ENCODE data around the gene PTRHD1.
A peak's percentile ranks its signal among the peaks of the same experiment; 100 is the strongest.

DNA sequence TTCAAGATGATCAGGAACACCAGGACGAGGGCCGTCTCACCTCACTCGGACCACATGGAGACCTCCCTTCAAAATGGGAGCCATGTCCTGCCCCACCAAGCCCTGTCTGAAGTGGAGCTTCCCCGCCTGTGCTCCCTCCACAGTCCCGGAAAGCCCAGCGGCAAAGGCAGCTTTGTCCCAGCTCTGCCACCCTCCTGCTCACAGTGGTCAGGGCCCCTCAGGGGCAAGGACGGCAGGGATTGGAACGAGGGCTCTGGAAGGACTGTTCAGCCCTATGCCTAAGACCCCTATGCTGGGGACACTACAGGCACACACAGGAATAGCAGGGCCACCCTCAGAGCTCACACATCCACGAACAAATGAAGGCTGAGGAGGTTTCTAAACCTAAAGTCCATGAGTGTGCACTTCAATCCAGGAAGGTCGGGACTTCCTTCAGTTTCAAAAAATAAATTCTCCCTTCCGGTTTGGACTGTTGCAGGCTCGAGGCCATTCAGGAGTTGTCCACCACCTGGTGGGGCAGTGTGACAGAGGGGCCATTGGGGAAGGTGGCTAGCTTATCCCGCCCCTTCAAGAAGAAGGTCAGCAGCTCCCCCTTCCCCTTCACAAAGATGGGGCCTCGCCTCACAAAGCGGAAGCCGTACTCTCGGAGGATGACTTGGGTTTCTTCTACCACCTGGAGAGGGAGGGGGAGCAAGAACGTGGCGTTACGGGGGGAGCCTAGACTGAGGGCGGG is 26.4 kb upstream of the PTRHD1 start:
- TF ChIP-seq, protein P1, sequence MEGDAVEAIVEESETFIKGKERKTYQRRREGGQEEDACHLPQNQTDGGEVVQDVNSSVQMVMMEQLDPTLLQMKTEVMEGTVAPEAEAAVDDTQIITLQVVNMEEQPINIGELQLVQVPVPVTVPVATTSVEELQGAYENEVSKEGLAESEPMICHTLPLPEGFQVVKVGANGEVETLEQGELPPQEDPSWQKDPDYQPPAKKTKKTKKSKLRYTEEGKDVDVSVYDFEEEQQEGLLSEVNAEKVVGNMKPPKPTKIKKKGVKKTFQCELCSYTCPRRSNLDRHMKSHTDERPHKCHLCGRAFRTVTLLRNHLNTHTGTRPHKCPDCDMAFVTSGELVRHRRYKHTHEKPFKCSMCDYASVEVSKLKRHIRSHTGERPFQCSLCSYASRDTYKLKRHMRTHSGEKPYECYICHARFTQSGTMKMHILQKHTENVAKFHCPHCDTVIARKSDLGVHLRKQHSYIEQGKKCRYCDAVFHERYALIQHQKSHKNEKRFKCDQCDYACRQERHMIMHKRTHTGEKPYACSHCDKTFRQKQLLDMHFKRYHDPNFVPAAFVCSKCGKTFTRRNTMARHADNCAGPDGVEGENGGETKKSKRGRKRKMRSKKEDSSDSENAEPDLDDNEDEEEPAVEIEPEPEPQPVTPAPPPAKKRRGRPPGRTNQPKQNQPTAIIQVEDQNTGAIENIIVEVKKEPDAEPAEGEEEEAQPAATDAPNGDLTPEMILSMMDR (IDR thresholded peaks at IDR 0.05; ENCODE audit: control extremely low read depth in 1 of 3, insufficient read depth in 1 of 3, low read depth in 1 of 3, low read length in 3 of 3), result no peak
- TF ChIP-seq POLR2AphosphoS5 (IDR thresholded peaks at IDR 0.05; ENCODE audit: low read depth, low read length) (peak; percentile 45; the same call in 1 of the 2 replicates), POLR2A (IDR thresholded peaks at IDR 0.05; ENCODE audit: control extremely low read depth in 1 of 2, low read depth in 2 of 2, low read length in 2 of 2) (peak in 1 of 2 experiments; percentile 22; a peak in 1 of 3 replicates), TAF1 (IDR thresholded peaks at IDR 0.05; ENCODE audit: low read depth, low read length) (no peak), EZH2 (IDR thresholded peaks at IDR 0.05; ENCODE audit: low read depth, low read length, severe bottlenecking) (no peak), HDAC2 (IDR thresholded peaks at IDR 0.05; ENCODE audit: borderline replicate concordance in 1 of 2, low read depth in 2 of 2, low read length in 2 of 2) (no peak), RXRA (IDR thresholded peaks at IDR 0.05; ENCODE audit: insufficient read depth, low read depth, low read length) (no peak), CREB1 (IDR thresholded peaks at IDR 0.05) (no peak), TBP (IDR thresholded peaks at IDR 0.05; ENCODE audit: low read depth, low read length) (no peak)
- TF ChIP-seq, protein P2, sequence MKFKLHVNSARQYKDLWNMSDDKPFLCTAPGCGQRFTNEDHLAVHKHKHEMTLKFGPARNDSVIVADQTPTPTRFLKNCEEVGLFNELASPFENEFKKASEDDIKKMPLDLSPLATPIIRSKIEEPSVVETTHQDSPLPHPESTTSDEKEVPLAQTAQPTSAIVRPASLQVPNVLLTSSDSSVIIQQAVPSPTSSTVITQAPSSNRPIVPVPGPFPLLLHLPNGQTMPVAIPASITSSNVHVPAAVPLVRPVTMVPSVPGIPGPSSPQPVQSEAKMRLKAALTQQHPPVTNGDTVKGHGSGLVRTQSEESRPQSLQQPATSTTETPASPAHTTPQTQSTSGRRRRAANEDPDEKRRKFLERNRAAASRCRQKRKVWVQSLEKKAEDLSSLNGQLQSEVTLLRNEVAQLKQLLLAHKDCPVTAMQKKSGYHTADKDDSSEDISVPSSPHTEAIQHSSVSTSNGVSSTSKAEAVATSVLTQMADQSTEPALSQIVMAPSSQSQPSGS (IDR thresholded peaks at IDR 0.05; ENCODE audit: low read length), result no peak
- TF ChIP-seq, protein P3, sequence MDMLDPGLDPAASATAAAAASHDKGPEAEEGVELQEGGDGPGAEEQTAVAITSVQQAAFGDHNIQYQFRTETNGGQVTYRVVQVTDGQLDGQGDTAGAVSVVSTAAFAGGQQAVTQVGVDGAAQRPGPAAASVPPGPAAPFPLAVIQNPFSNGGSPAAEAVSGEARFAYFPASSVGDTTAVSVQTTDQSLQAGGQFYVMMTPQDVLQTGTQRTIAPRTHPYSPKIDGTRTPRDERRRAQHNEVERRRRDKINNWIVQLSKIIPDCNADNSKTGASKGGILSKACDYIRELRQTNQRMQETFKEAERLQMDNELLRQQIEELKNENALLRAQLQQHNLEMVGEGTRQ (IDR thresholded peaks at IDR 0.05; ENCODE audit: low read length), result no peak
- TF ChIP-seq, protein P4, sequence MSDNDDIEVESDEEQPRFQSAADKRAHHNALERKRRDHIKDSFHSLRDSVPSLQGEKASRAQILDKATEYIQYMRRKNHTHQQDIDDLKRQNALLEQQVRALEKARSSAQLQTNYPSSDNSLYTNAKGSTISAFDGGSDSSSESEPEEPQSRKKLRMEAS (IDR thresholded peaks at IDR 0.05), result no peak
